Chondrocyte (in vitro differentiated cells): Measurements from ENCODE around the gene HPS3. TPM values are rescaled to one million over a fixed set of nuclear protein-coding genes. Genes with fewer than 3 reads are reported as not detected.

ENCODE experiments used
- DNase-seq: peaks from one replicate; pipeline ENCODE4 v3.0.0; 2021; ENCODE audit warnings: mixed read lengths, low spot score
- H3K27ac Mint-ChIP-seq: one replicate; pipeline ENCODE4 v1.8.0; 2021; ENCODE audit warnings: mild to moderate bottlenecking, moderate library complexity, mixed read lengths; ENCODE audit not compliant: unreplicated experiment
- H3K27me3 Mint-ChIP-seq: 2 replicates; pipeline ENCODE4 v1.8.0; 2021; ENCODE audit warnings: low read depth, mixed read lengths
- H3K36me3 Mint-ChIP-seq: 2 replicates; pipeline ENCODE4 v1.8.0; 2021; ENCODE audit warnings: low read depth, mixed read lengths
- H3K4me1 Mint-ChIP-seq: 2 replicates; pipeline ENCODE4 v1.8.0; 2021; ENCODE audit warnings: low read depth, mild to moderate bottlenecking, mixed read lengths
- H3K4me3 Mint-ChIP-seq: one replicate; pipeline ENCODE4 v1.8.0; 2021; ENCODE audit warnings: mild to moderate bottlenecking, moderate library complexity, mixed read lengths; ENCODE audit not compliant: unreplicated experiment
- H3K9me3 Mint-ChIP-seq: 2 replicates; pipeline ENCODE4 v1.8.0; 2021; ENCODE audit warnings: low read depth, mixed read lengths
- CTCF ChIP-seq: fragments of 200-600 bp; sonication (generic); IDR thresholded peaks from 2 replicates; pipeline ENCODE4 v1.5.0; 2021; ENCODE audit warnings: antibody characterized with exemption, mild to moderate bottlenecking, moderate library complexity
- total RNA-seq: library from RNA; stranded (reverse); gene quantifications from 3 replicates; pipeline ENCODE4 v1.2.1, GENCODE V29; 2021

HPS3 gene
- total RNA-seq, 1 donor from 2014 or later: 16.2 TPM

GRCh38 chr3:149114458-149114857, 15.0 kb upstream of the HPS3 start:
- H3K4me1 Mint-ChIP-seq: peaks cover 9% of the 10 kb centered on the region
- no peak for TF ChIP-seq CTCF

DNA sequence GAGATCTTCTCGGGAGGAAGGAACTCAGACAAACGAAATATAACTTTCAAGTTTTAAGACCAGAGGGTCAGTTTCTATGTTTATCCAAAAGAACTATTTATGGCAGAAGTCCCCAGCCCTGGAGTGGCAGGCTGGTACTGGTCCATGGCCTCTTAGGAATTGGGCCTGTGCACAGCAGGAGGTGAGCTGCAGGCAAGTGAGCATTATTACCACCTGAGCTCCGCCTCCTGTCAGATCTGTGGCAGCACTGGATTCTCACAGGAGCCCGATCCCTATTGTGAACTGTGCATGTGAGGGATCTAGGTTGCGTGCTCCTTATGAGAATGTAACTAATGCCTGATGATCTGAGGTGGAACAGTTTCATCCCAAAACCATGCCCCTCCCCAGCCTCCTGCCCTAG, 14.3 kb upstream of the HPS3 start:
- H3K9me3 Mint-ChIP-seq: no peaks in the 10 kb centered on the region
- no peaks in the 10 kb centered on the region for H3K27me3 Mint-ChIP-seq
- H3K27ac Mint-ChIP-seq: no peak overlapping the region
- DNase-seq: no peak
- TF ChIP-seq CTCF: no peak
- peaks cover 9% of the 10 kb centered on the region for H3K4me1 Mint-ChIP-seq
- H3K36me3 Mint-ChIP-seq: no peaks in the 10 kb centered on the region
- H3K4me3 Mint-ChIP-seq: no peak overlapping the region

More at GRCh38 chr3:149114458-149114857, 15.0 kb upstream of the HPS3 start:
- no peaks in the 10 kb centered on the region for H3K9me3 Mint-ChIP-seq
- no peaks in the 10 kb centered on the region for H3K36me3 Mint-ChIP-seq
- H3K4me3 Mint-ChIP-seq: no peak overlapping the region
- H3K27me3 Mint-ChIP-seq: no peaks in the 10 kb centered on the region
- DNase-seq: no peak
- no peak overlapping the region for H3K27ac Mint-ChIP-seq

GRCh38 chr3:149118724-149119123, 10.7 kb upstream of the HPS3 start:
- H3K4me1 Mint-ChIP-seq: peaks cover 17% of the 10 kb centered on the region
- H3K36me3 Mint-ChIP-seq: no peaks in the 10 kb centered on the region
- no peak overlapping the region for H3K27ac Mint-ChIP-seq
- no peak for TF ChIP-seq CTCF
- no peak overlapping the region for H3K4me3 Mint-ChIP-seq
- no peaks in the 10 kb centered on the region for H3K27me3 Mint-ChIP-seq
- H3K9me3 Mint-ChIP-seq: no peaks in the 10 kb centered on the region
- DNase-seq: no peak

GRCh38 chr3:149119466-149119865, 10.0 kb upstream of the HPS3 start:
- Mint-ChIP-seq H3K9me3 (no peaks in the 10 kb centered on the region), H3K27ac (no peak overlapping the region), H3K4me3 (no peak overlapping the region), H3K27me3 (no peaks in the 10 kb centered on the region), H3K36me3 (no peaks in the 10 kb centered on the region), H3K4me1 (peaks cover 17% of the 10 kb centered on the region)
- no peak for DNase-seq
- no peak for TF ChIP-seq CTCF

- DNase-seq: no peak
- no peaks in the 10 kb centered on the region for H3K9me3 Mint-ChIP-seq
- H3K4me3 Mint-ChIP-seq: no peak overlapping the region
- no peaks in the 10 kb centered on the region for H3K27me3 Mint-ChIP-seq
- peaks cover 11% of the 10 kb centered on the region for H3K4me1 Mint-ChIP-seq
- no peak overlapping the region for H3K27ac Mint-ChIP-seq
- H3K36me3 Mint-ChIP-seq: no peaks in the 10 kb centered on the region
- peak; percentile 91 for TF ChIP-seq CTCF
Observed at GRCh38 chr3:149120051-149120972, 9.1 kb upstream of the HPS3 start.
